Suprapubic skin (tissue), 4 donors: ENCODE measurements around the gene RAB27B. TPM values are rescaled to one million over a fixed set of nuclear protein-coding genes. Genes with fewer than 3 reads are reported as not detected.
"Not testable (repeated sequence)": the region's sequence is repeated elsewhere in the genome, so short reads cannot be mapped to it uniquely, and the experiment has no call there.

Experiments used
- DNase-seq, 2 donors: peaks; one replicate each; pipeline ENCODE4 v3.0.0-alpha.2; 2019; ENCODE audit warnings: low spot score in 2 of 2
- H3K27ac ChIP-seq: fragments of 200-600 bp; sonication (generic); one replicate; pipeline ENCODE4 v1.5.1; 2019
- H3K27me3 ChIP-seq: fragments of 200-600 bp; sonication (generic); one replicate; pipeline ENCODE4 v1.5.1; 2019
- H3K36me3 ChIP-seq: fragments of 200-600 bp; sonication (generic); one replicate; pipeline ENCODE4 v1.5.1; 2019
- H3K4me1 ChIP-seq: fragments of 200-600 bp; sonication (generic); one replicate; pipeline ENCODE4 v1.5.1; 2019
- H3K4me3 ChIP-seq: fragments of 200-600 bp; sonication (generic); one replicate; pipeline ENCODE4 v1.5.1; 2019; ENCODE audit warnings: mild to moderate bottlenecking
- H3K9me3 ChIP-seq: fragments of 200-600 bp; sonication (generic); one replicate; pipeline ENCODE4 v1.5.1; 2019
- EP300 ChIP-seq: sonication (generic); formaldehyde crosslinking; IDR thresholded peaks from one replicate; pipeline ENCODE4 v1.6.1; 2017; ENCODE audit warnings: antibody characterized with exemption
- POLR2A ChIP-seq, 2 donors: fragments of 450-650 bp; IDR thresholded peaks; one replicate each; pipeline ENCODE4 v1.6.1; 2017; ENCODE audit warnings: antibody characterized with exemption in 2 of 2, mild to moderate bottlenecking in 2 of 2, moderate library complexity in 2 of 2
- POLR2AphosphoS5 ChIP-seq, 3 donors: sonication (generic); formaldehyde crosslinking; IDR thresholded peaks; one replicate each; pipeline ENCODE4 v1.6.1; 2017; ENCODE audit warnings: antibody characterized with exemption in 3 of 3
- WGBS: methylation state at CpG from one replicate; pipeline ENCODE4 v1.1.5; 2018; 5-methylcytosine and 5-hydroxymethylcytosine counted together
- total RNA-seq, 4 donors: library from RNA; depleted of rRNA; stranded (reverse); fragments of >200 nt; gene quantifications; one replicate each; pipeline ENCODE4 v1.1.0, GENCODE V29; 2016
- TF ChIP-seq, protein P1 (sequence below), 2 donors: fragments of 200-600 bp in 1 of 2; fragments of 450-650 bp in 1 of 2; sonication (generic) in 1 of 2; IDR thresholded peaks; one replicate each; pipeline ENCODE4 v1.5.1; 2016 to 2019; ENCODE audit warnings: antibody characterized with exemption in 2 of 2, mild to moderate bottlenecking in 1 of 2, moderate library complexity in 1 of 2

Gene RAB27B
- total RNA-seq, 4 donors from 2014 or later: 18.0 to 32.8 (median 20.6) TPM

DNA sequence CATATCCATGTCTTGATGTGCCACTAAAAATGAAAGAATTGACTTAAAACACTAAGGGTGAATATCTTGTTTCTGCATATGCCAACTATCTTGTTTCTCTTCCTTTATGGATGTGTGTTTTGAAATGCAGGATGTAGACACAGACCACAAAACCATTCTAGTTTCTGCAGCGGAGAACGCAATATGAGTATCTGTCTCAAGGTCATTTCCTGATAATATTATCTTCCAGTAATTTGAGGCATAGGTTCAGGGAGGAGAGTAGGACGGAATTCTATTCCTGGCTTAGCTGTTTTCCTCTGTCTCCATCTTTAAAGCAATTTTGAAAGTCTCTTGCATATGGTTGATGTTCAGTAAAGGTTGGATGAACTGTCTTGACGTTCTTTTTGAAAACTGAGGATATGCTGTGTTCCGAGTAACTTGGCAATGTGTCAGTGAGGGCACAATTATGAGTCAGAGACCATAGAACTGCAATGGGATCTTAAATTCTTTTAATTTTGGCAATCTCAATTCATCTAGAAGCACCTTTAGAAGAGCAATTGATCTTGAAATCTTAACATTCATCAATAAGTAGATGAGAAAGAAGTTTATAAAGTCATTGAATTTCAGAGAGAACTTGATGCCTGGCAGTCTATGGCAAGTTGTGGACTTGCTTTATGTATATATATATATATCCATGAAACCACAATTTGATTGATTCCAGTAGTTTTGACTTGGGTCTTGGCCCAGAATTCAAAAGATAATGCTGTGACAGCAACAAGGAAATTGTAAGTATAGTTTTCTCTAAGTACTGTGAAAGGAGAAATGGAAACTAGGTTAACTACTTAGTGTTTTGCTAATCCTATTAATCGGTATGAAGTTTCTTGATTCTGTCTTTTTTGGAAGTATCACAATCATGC lies 24.8 kb downstream of the RAB27B start:
- Histone ChIP-seq H3K4me1 (no peaks in the 10 kb centered on the region), H3K36me3 (no peaks in the 10 kb centered on the region), H3K4me3 (no peak overlapping the region), H3K27me3 (no peaks in the 10 kb centered on the region), H3K27ac (no peak overlapping the region), H3K9me3 (no peaks in the 10 kb centered on the region)
- DNase-seq: no peak
- TF ChIP-seq POLR2A (IDR thresholded peaks at IDR 0.05) (no peak), POLR2AphosphoS5 (IDR thresholded peaks at IDR 0.05) (no peak), EP300 (no peak)
- TF ChIP-seq, protein P1, sequence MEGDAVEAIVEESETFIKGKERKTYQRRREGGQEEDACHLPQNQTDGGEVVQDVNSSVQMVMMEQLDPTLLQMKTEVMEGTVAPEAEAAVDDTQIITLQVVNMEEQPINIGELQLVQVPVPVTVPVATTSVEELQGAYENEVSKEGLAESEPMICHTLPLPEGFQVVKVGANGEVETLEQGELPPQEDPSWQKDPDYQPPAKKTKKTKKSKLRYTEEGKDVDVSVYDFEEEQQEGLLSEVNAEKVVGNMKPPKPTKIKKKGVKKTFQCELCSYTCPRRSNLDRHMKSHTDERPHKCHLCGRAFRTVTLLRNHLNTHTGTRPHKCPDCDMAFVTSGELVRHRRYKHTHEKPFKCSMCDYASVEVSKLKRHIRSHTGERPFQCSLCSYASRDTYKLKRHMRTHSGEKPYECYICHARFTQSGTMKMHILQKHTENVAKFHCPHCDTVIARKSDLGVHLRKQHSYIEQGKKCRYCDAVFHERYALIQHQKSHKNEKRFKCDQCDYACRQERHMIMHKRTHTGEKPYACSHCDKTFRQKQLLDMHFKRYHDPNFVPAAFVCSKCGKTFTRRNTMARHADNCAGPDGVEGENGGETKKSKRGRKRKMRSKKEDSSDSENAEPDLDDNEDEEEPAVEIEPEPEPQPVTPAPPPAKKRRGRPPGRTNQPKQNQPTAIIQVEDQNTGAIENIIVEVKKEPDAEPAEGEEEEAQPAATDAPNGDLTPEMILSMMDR (IDR thresholded peaks at IDR 0.05): no peak
- 64% methylated on average over 6 of the region's 6 CpGs for WGBS

DNA sequence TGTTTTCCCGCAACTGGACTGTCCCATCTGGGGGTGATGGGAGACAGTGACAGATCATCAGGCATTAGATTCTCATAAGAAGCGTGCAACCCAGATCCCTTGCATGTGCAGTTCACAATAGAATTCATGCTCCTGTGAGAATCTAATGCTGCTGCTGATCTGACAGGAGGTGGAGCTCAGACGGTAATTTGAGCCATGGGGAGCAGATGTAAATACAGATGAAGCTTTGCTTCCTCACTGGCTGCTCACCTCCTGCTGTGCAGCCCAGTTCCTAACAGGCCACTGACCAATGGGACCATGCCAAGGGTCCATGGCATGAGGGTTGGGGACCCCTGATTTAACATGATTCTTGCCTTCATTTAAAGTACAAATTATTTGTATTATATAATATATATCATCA lies 26.8 kb downstream of the RAB27B start:
- not testable (repeated sequence) for H3K4me3 ChIP-seq, H3K36me3 ChIP-seq, DNase-seq, H3K4me1 ChIP-seq, H3K9me3 ChIP-seq, H3K27ac ChIP-seq, H3K27me3 ChIP-seq
- WGBS: 96% methylated on average over 3 of the region's 3 CpGs

DNA sequence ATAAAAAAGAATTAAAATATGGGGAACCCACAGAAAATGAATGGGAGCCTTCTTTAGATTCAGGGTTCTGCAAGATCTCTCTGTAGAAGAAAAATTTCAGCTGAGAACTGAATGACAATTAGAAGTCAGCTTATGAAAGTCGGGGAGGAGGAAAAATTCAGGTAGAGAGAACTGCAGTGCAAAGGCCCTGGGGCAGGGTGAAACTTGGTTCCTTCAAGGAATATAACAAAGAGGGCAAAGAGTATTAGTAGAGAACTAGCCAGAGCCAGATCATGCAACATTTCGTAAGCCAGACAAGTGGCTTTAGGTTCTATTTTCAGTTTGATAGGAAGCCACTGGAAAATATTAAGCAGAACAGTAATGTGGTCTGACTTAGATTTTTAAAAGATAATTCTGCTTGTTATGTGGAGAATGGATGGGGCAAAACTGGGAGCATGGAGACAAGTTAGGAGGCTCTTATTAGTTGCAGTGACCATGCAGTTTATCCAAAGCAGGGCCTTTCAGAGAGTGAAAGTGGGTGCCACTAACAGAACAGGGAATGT lies 27.9 kb downstream of the RAB27B start:
- DNase-seq: no peak
- Histone ChIP-seq H3K4me3 (no peak overlapping the region), H3K27me3 (no peaks in the 10 kb centered on the region), H3K27ac (no peak overlapping the region), H3K9me3 (no peaks in the 10 kb centered on the region), H3K36me3 (no peaks in the 10 kb centered on the region), H3K4me1 (peaks cover 4% of the 10 kb centered on the region)
- TF ChIP-seq, protein P1 (IDR thresholded peaks at IDR 0.05): no peak
- TF ChIP-seq EP300 (no peak), POLR2AphosphoS5 (IDR thresholded peaks at IDR 0.05) (no peak), POLR2A (IDR thresholded peaks at IDR 0.05) (no peak)
- 63% methylated on average over 2 of the region's 2 CpGs for WGBS

DNA sequence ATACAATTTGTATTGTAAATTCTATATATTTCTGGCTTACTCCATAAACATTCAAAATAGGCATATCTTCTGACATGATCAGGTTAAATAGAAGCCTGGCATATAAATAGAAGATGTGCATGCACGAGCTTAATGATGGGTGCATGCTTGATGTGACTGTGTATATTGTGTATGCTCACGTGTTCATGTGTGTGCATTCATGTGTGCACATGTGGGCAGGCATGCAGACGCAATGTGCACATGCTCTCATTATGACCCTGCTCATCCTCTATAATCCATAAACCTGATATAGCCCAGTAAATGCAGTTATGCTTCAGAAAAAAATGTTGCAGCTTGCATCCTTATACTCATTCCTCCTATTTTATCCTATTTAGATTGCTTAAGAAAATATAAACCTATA lies 29.2 kb downstream of the RAB27B start:
- DNase-seq: no peak
- WGBS: 81% methylated on average over 3 of the region's 3 CpGs
- Histone ChIP-seq H3K27me3 (no peaks in the 10 kb centered on the region), H3K27ac (no peak overlapping the region), H3K36me3 (no peaks in the 10 kb centered on the region), H3K4me3 (no peak overlapping the region), H3K9me3 (no peaks in the 10 kb centered on the region), H3K4me1 (peaks cover 4% of the 10 kb centered on the region)
- no peak for TF ChIP-seq POLR2A (IDR thresholded peaks at IDR 0.05)
- TF ChIP-seq EP300: no peak
- TF ChIP-seq, protein P1 (IDR thresholded peaks at IDR 0.05): no peak
- TF ChIP-seq POLR2AphosphoS5 (IDR thresholded peaks at IDR 0.05): no peak

DNA sequence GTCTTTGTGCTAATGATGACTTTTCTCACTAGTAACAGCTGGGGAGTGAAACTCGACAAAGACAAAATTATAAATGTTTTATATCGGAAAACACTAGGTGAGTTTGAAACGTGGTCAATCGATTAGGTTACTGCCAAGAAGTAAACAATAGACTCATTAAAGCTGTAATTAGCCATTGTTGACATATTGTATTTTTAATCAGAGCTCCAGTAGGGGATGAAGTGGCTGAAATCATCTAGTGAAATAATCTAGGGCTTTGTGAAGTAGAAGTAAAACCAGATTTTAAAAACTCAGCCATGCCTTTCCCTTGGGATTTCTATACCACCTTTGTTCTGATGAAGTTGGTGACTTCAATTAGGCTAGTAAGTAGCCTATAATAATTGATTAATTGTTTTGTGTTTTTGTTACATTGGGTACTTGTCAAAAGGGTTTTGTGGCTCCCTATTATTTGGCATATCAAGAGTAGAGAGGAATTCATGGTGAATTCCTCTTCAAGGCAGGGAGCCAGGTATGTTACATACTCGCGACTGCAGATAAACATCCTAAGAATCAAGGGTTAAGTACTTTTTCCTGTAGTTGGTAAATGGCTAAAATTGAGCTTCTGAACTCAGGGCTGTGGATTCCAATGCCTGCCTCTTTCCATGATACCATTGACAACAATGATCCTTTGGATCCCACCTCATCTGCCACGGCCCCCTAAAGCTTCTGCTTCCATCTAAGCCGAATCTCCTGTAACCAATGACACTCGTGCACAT lies 31.6 kb downstream of the RAB27B start:
- Histone ChIP-seq H3K36me3 (no peaks in the 10 kb centered on the region), H3K27ac (no peak overlapping the region), H3K27me3 (no peaks in the 10 kb centered on the region), H3K4me1 (peaks cover 4% of the 10 kb centered on the region), H3K9me3 (no peaks in the 10 kb centered on the region), H3K4me3 (no peak overlapping the region)
- no peak for TF ChIP-seq EP300
- no peak for TF ChIP-seq POLR2A (IDR thresholded peaks at IDR 0.05)
- TF ChIP-seq POLR2AphosphoS5 (IDR thresholded peaks at IDR 0.05): no peak
- TF ChIP-seq, protein P1 (IDR thresholded peaks at IDR 0.05): no peak
- no peak for DNase-seq
- WGBS: 69% methylated on average over 9 of the region's 9 CpGs
